Endothelial cell of hepatic sinusoid (primary cell): Measurements from ENCODE around the gene TUBA1C.
"Not testable (repeated sequence)": the region's sequence is repeated elsewhere in the genome, so short reads cannot be mapped to it uniquely, and the experiment has no call there.

Source experiments
- in situ Hi-C: cut with HindIII; loops from 2 replicates; pipeline ENCODE4 v1.10.0; 2017; ENCODE audit warnings: low sequenced_read_pairs

Gene TUBA1C

DNA sequence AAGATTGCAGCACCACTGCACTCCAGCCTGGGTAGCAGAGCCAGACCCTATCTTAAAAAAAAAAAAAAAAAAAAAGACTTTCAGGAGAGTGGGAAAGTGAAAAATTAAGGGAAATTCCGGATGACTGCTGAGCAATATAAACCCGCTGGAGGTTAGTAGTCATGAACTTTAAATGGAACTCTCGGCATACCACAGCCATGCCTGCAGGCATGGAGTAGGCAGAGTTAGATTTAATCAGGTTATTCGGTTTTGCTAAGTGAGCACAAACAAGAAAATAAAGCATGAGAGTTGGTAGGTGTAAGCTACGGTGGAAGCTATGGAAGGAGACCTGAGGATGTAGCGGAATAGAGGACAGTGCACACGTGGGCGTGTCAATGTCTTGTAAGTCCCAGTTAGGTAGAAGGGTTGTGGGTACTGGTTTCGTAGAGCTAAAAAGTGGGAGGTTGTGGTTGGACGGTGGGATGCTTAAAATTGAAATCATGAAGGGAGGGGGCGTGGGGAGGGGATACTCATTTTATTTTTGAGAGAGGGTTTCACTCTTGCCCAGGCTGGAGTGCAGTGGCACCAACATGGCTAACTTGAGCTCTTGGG lies 11.8 kb upstream of the TUBA1C start:
- in situ Hi-C loops = no loop called here

DNA sequence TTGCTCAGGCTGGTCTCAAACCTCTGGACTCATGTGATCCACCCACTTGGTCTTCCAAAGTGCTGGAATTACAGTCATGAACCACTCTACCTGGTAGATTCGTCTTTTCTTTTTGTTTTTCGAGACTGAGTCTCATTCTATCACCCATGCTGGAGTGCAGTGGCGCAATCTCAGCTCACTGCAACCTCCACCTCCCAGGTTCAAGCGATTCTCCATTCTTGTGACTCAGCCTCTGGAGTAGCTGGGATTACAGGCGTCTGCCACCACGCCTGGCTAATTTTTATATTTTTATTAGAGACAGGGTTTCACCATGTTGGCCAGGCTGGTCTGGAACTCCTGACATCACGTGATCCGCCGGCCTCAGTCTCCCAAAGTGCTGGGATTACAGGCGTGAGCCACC lies 9.4 kb upstream of the TUBA1C start:
- in situ Hi-C loops = not testable (repeated sequence)

DNA sequence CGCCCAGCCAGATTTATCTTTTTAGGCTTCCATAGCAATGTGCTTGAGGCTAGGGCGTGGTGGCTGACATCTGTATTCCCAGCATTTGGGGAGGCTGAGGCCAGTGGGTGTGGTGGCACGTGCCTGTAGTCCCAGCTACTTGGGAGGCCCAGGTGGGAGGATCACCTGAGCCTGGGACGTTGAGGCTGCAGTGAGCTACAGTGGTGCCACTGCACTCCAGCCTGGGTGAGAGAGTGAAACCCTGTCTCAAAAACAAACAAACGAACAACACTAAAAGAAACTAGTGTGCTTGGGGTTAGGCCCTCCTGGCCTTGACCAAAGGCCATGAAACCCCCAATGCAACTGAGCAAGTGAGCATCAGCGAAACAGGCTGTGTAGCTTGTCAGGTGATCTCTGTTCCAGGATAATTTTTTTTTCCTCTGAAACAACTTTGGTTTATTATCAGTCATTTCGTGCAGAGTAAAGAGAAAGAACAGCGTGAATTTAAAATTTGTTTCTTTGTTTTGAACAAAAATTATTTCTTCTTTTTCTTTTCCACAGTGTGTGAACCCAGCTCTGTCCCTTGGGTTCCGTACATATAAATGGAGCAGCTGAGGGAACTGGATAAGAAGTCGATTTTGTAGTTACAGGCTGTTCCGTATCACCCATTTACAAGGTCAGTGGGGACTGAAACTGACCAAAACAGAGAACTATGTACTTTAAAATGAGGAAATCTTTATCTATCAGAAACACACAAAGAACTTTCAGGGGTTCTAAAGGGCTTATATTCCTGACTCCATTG lies 8.8 kb upstream of the TUBA1C start:
- in situ Hi-C loops = no loop called here

DNA sequence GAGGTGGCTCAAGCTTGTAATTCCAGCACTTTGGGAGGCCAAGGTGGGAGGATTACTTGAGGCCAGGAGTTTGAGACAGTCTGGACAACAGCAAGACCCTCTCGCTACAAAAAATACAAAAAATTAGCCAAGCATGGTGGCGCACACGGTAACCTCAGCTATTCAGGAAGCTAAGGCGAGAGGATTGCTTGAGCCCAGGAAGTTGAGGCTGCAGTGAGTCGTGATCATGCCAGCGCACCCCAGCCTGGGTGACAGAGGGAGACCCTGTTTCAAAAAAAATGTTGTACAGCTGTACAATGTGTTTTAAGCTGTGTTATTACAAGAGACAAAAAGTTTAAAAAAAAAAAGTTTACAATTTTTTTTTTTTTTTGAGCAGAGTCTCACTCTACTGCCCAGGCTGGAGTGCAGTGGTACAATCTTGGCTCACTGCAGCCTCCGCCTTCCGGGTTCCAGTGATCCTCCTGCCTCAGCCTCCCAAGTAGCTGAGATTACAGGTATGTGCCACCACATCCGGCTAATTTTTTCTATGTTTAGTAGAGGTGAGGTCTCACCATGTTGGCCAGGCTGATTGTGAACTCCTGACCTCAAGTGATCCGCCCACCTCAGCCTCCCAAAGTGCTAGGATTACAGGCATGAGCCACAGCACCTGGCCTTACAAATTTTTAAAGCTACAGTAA lies 7.2 kb upstream of the TUBA1C start:
- in situ Hi-C loops = not testable (repeated sequence)

DNA sequence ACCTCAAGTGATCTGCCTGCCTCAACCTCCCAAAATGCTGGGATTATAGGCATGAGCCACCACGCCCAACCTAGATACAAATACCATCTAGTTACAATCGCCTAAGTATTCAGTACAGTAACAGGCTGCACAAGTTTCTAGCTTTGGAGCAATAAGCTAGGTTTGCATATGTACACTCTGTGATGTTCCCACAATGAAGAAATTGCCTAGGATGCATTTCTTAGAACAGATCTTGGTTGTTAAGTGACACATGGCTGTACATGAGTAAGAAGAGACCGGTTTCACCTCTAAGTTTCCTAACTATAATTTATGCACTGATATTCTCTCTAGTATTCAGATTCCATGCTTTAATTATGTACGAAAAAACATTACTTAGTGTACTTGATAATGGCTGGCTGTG lies 5.4 kb upstream of the TUBA1C start:
- in situ Hi-C loops = no loop called here

DNA sequence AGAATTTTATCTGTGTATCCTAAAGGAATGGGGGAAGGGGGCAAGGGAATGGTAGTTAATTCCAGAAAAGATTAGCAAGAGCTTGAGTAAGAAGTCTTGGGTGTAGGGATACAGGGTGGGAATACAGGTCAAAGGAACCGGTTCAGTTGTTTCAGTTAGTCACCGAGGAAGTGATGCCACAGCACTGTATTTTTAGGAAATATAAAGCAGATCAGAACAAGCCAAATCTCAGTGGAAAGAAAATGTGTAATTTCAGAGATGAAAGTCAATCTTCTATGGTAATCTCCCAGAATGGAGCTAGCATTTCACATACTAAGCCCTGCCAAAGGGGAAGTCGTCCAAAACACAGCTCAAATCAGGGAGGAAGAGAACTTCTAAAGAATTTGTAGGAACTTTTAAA lies 4.7 kb upstream of the TUBA1C start:
- in situ Hi-C loops = no loop called here

DNA sequence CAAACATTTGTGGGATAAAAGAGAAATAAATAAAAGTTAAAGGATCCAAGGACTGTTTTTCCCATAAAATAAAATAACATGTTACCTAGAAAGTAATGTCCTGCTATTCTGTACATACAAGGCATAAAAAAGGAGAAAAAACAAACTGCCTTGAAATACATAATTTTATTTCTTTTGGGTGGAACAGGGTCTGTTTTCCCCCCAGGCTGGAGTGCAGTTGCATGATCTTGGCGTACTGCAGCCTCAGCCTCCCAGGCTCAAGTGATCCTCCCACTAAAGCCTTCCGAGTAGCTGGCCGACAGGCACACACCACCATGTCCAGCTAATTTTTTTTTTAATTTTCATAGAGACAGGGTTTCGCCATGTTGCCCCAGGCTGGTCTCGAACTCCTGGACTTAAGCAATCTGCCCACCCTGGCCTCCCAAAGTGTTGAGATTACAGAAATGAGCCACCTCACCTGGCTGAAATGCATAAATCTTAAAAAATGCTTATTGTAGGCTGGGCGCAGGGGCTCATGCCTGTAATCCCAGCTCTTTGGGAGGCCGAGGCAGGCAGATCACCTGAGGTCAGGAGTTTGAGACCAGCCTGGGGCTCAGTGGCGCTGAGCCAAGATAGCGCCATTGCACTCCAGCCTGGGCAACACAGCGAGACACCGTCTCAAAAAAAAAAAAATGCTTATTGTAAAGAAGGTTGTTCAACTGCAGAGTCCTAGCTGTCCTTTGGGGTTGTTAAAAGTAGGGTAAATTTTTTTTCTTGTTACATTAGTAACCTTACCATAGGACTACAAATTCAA lies 4.1 kb upstream of the TUBA1C start:
- in situ Hi-C loops = no loop called here

DNA sequence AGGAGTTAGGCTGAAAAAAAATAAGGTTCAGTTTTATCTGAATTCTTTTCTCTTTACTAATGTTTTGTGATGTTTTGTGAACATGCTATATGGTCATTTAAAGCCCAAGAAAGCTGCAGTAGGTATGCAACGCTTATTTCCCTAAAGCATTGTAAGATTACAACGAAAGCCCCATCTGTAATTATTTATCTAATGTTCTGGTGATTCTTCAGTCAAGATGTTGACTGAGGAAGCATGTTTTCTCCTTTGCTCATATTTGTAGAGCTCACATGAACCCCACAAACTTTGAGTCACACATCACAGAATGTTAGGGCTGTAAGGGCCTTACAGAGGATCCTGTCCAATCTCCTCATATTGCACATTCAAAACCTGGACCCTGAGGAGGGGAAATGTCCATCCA lies 3.2 kb upstream of the TUBA1C start:
- in situ Hi-C loops = no loop called here

DNA sequence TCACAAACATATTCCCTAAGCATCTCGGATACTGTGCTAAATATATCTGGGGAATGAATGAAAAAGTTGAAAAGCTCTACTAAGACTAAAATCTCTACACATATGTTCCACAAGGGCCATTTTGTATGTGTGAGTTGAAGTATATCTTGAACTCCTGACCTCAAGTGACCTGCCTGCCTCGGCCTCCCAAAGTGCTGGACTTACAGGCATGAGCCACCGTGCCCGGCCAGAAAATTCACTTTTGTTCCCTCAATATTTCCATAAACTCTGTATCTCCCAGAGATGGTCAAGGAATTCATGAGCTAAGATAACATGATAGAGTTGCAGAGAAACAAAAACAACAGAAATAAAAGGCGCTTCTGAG lies 1.5 kb upstream of the TUBA1C start:
- in situ Hi-C loops = no loop called here

DNA sequence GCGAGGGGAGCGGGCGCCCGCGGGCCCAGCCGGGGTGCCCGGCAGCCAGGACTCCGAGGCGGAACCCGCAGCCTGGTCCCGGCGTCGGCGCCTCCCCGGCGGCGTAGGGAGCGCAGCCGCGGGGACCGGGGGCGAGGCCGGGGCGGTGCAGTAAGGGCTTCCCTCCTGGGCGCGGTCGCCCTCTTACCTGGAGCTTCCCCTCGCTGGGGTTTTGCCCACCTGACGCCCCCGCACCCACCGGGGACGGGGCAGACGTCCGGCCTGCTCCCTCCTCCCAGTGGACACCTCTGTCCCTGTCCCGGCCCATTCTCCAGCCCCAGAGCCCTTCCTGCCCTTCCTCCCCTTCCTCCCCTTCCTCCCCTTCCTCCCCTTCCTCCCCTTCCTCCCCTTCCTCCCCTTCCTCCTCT lies 413 bp upstream of the TUBA1C start:
- in situ Hi-C loops = no loop called here

DNA sequence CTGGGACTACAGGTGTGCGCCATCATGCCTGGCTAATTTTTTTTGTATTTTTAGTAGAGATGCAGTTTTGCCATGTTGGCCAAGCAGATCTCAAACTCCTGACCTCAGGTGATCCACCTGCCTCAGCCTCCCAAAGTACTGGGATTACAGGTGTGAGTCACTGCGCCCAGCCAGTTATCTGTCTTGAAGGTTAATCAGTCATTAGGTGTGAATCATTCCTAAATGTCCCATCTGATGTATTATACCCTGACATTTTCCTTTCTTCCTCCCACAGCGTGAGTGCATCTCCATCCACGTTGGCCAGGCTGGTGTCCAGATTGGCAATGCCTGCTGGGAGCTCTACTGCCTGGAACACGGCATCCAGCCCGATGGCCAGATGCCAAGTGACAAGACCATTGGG lies 4.3 kb downstream of the TUBA1C start:
- in situ Hi-C loops = loop anchor here (5.0 kb wide), 3 partner anchors 48 to 247 kb away; partner anchors contain the start of gene SPATS2

DNA sequence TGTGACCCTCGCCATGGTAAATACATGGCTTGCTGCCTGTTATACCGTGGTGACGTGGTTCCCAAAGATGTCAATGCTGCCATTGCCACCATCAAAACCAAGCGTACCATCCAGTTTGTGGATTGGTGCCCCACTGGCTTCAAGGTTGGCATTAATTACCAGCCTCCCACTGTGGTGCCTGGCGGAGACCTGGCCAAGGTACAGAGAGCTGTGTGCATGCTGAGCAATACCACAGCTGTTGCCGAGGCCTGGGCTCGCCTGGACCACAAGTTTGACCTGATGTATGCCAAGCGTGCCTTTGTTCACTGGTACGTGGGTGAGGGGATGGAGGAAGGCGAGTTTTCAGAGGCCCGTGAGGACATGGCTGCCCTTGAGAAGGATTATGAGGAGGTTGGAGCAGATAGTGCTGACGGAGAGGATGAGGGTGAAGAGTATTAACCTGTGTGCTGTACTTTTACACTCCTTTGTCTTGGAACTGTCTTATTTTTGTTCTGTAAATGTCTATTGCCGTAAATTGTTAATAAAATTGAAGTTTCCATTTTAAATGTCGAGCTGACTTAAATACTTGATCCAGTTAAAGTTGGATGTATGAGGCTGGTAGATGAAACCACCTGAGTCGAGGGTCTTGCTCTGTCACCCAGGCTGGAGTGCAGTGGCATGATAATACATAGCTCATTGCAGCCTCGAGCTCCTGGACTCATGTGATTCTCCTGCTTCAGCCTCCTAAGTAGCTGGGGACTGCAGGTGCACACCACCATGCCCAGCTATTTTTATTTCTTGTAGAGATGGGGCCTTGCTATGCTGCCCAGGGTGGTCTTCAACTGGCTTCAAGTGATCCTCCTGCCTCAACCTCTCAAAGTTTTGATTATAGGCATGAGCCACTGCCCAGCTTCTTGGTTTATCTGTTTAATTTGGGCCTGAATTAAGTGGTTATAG lies 8.2 kb downstream of the TUBA1C start:
- in situ Hi-C loops = no loop called here

DNA sequence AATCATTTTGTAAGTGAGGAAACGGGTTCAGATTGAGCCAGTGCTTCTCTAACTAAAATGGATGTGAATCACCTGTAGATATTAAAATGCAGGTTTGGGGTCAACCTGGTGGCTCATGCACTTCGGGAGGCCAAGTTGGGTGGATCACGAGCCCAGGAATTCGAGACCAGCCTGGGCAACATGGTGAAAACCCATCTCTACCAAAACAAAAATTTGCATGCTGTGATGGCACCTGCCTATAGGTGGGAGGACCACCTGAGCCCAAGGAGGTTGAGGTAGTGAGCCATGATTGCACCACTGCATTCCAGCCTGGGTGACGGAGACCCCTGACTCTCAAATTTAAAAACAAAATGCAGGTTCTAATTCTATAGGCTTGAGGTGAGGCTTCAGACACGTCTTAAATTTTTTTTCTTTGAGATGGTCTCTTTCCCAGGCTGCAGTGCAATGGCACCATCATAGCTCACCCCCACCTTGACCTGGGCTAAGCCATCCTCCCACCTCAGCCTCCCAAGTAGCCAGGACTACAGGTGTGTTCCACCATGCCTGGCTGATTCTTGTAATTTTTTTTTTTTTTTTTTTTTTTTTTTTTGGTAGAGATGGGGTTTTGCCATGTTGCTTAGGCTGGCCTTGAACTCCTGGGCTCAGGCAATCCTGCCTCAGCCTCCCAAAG lies 9.0 kb downstream of the TUBA1C start:
- in situ Hi-C loops = no loop called here

DNA sequence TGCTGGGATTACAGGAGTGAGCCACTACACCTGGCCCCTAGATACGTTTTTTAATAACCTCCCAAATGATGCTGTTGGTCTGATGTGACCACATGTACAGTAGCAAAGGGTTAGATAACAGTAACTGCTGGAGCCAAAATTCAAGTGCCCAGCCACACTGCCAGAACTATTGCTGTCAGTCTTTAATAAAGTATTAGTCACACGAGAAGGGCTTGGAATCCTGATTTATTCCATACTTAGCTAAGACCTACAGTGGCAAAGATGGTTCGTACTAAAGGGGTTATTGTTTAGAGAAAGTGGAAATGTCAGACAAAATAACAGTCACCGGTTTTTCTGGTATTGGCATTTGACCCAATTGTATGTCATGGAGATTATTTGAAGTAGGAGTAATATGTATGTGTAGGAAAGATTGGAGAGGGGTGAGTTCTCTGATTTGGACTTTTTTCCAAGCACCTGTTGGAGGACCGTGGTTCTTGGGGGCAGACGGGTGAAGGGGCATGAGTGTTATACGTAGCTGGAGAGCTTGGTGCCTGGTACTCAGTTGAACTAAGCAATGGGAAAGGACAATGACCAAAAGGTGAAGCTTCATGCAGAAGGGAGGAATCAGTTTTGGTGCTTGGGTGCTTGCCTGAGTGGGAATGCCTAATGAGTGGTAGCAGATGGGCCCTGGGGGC lies 9.7 kb downstream of the TUBA1C start:
- in situ Hi-C loops = no loop called here

DNA sequence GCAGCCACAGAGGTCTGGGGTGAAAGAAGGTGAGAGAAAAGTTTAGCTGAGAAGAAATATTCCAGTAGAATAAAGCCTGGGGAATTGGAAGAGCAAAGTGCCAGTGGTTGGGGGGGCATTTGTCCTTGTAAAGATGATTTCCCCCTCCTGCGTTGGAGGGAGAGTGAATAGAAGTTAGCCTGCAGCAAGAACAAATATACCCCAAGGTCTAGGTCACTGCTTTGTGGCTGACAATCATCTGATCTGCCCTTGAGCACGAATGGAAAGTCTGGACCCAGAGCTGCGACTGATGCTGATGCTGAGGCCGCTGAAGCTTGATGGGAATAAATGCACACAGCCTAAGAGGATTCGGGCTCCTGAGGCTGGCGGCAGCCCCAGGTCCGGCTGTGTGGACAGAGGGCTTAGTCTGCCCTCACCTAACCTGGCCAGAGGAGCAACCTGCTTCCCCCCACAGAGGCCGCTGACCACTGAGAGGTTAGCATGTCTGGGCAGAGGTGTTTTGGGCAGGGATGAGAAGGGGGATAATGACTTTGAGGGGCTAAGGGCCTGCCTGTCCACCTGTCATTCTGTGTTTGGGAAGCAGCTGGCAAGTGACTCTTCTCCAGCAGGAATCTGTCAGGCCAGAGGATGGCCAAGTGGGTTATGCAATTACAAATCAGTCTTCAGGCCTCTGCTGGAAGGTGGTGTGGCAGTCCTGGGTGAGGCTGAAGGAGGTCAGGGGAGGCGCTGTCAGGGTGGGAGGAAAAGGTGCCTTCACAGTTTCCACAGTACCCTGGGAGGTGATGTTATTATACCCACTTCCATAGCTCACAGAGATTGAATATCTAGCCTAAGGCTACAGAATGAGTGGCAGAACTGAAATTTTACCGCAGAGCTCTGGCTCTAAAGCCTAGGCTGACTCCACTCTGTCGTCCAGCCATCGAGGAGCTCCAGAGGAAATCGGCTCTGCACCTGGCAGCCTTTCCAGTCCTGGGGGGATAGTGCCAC lies 11.7 kb downstream of the TUBA1C start:
- in situ Hi-C loops = no loop called here

DNA sequence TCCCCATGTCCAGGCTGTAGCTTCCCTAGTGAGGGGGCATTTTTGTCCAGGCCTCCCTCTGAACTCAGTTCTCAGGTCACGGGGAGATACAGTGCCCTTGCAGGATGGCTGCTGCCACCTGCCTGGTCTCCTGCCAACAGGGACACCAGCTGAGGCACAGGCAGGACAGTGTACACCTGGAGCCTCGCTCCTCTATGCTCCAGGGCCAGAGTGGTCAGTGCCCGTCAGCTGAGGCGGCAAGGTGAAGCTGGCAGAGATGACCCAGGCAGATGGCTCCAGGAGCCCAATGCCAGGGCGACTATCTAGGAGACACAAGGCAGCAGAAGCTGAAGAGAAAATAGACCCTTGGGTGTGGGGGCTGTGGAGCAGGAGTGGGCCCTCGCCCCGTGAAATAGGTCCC lies 12.6 kb downstream of the TUBA1C start:
- in situ Hi-C loops = no loop called here

DNA sequence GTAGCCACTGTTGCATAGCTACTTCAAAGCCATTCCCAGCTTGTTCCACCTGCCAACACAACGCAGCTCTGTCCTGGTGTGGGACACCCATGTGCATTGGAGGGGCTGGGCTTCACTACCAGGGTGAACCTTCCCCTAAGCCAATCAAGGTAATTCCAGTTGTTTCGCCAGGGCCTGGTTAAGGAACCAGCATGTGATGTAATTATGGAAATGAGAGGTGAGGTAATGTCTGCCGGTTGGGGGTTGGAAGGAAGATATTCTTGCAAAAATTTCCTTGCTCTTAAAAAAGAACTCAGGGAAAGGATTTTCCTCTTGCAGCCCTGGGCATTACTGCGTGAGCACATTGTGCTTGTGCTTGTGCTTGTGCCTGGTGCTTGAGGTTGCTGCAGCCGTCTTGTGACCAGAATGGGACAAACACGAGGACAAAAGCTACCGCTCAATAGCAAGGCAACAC lies 14.9 kb downstream of the TUBA1C start:
- in situ Hi-C loops = no loop called here

DNA sequence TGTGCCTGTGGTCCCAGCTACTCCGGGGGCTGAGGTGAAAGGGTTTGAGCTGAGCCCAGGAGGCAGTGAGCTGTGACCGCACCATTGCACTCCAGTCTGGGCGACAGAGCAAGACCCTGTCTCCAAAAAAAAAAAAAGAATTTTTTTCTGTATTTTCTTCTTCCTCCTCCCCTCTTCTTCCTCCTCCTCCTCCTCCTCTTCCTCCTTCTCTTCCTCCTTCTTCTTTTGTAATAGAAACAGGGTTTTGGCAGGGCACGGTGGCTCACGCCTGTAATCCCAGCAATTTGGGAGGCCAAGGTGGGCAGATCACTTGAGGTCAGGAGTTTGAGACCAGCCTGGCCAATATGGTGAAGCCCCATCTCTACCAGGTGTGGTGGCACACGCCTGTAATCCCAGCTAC lies 15.7 kb downstream of the TUBA1C start:
- in situ Hi-C loops = not testable (repeated sequence)
